IMR-90 (cell line): Measurements from ENCODE around the gene PLEKHB1. TPM values are rescaled to one million over a fixed set of nuclear protein-coding genes. Genes with fewer than 3 reads are reported as not detected.

ENCODE experiments used
- ATAC-seq: fragments of 200-7000 bp; cut with Tn5 transposase; 2 replicates; pipeline ENCODE4 v1.9.1; 2020; ENCODE audit warnings: low read depth, mild to moderate bottlenecking, moderate library complexity
- BruUV-seq: library from RNA; stranded (reverse); fragments of 400-500 nt; replicated peaks from 2 replicates; lab custom pipeline; 2021; lab: Mats Ljungman, UMichigan
- CTCF ChIA-PET: fragments of 300-600 bp; formaldehyde crosslinking; extraction: SDS; loops from one replicate; lab custom pipeline; 2021; ENCODE audit warnings: antibody characterized with exemption; lab: Yijun Ruan, JAX
- POLR2A ChIA-PET: fragments of 300-600 bp; sonication (Branson Sonifier 250); formaldehyde crosslinking; loops from one replicate; lab custom pipeline; 2022; ENCODE audit warnings: antibody characterized with exemption; ENCODE audit not compliant: unreplicated experiment; lab: Charles Lee
- DNase-seq: peaks from one replicate; pipeline ENCODE4 v3.0.0; 2013
- H2AFZ ChIP-seq: replicated peaks from 2 replicates; pipeline ENCODE3; 2013; ENCODE audit warnings: low read length, mild to moderate bottlenecking; ENCODE audit not compliant: poor library complexity
- H2AK5ac ChIP-seq: 2 replicates; pipeline ENCODE4 v1.6.1; 2013; ENCODE audit warnings: low read depth, low read length, inconsistent platforms
- H2AK9ac ChIP-seq: replicated peaks from 2 replicates; pipeline ENCODE3; 2013; ENCODE audit warnings: mild to moderate bottlenecking, low read depth, low read length, moderate library complexity; ENCODE audit not compliant: poor library complexity
- H2BK120ac ChIP-seq: 2 replicates; pipeline ENCODE4 v1.6.1; 2013; ENCODE audit warnings: low read depth, low read length, inconsistent platforms
- H2BK15ac ChIP-seq: 3 replicates; pipeline ENCODE4 v1.6.1; 2013; ENCODE audit warnings: low read depth, low read length, inconsistent platforms
- H2BK20ac ChIP-seq: 2 replicates; pipeline ENCODE4 v1.6.1; 2013; ENCODE audit warnings: low read depth, mild to moderate bottlenecking, inconsistent platforms, low read length, moderate library complexity
- H2BK5ac ChIP-seq: 2 replicates; pipeline ENCODE4 v1.6.1; 2013; ENCODE audit warnings: mild to moderate bottlenecking, low read depth, low read length, inconsistent platforms; ENCODE audit not compliant: poor library complexity, severe bottlenecking
- H3K14ac ChIP-seq: replicated peaks from 2 replicates; pipeline ENCODE4 v1.6.1; 2013; ENCODE audit warnings: low read depth, low read length, inconsistent platforms
- H3K18ac ChIP-seq: 2 replicates; pipeline ENCODE4 v1.6.1; 2013; ENCODE audit warnings: low read depth, low read length, control low read depth
- H3K23ac ChIP-seq: 2 replicates; pipeline ENCODE4 v1.6.1; 2013; ENCODE audit warnings: low read depth, low read length, inconsistent platforms
- H3K27ac ChIP-seq: 2 replicates; pipeline ENCODE4 v1.5.1; 2013; ENCODE audit warnings: mild to moderate bottlenecking, control low read depth, low read length; ENCODE audit not compliant: insufficient read depth
- H3K27me3 ChIP-seq: 2 replicates; pipeline ENCODE4 v1.6.1; 2013; ENCODE audit warnings: low read length; ENCODE audit not compliant: control insufficient read depth, insufficient read depth
- H3K36me3 ChIP-seq: 2 replicates; pipeline ENCODE4 v1.6.1; 2013; ENCODE audit warnings: low read length, mixed read lengths; ENCODE audit not compliant: control insufficient read depth, insufficient read depth
- H3K4ac ChIP-seq: 2 replicates; pipeline ENCODE4 v1.6.1; 2013; ENCODE audit warnings: low read depth, low read length, inconsistent platforms
- H3K4me1 ChIP-seq: 2 replicates; pipeline ENCODE4 v1.6.1; 2013; ENCODE audit warnings: low read length, mixed read lengths; ENCODE audit not compliant: control insufficient read depth, insufficient read depth
- H3K4me2 ChIP-seq: 2 replicates; pipeline ENCODE4 v1.6.1; 2013; ENCODE audit warnings: low read depth, mild to moderate bottlenecking, control low read depth, low read length, moderate library complexity
- H3K4me3 ChIP-seq: 2 replicates; pipeline ENCODE4 v1.5.1; 2013; ENCODE audit warnings: low read depth, mild to moderate bottlenecking, control low read depth, low read length, moderate library complexity; ENCODE audit not compliant: insufficient read depth
- H3K56ac ChIP-seq: 2 replicates; pipeline ENCODE4 v1.6.1; 2013; ENCODE audit warnings: low read length, inconsistent platforms; ENCODE audit not compliant: insufficient read depth; ENCODE audit errors: extremely low read depth
- H3K79me1 ChIP-seq, 2 experiments: 2 replicates each; pipeline ENCODE4 v1.6.1; 2013; ENCODE audit warnings: low read length in 2 of 2, inconsistent platforms in 1 of 2, low read depth in 1 of 2
- H3K9ac ChIP-seq: 2 replicates; pipeline ENCODE4 v1.6.1; 2013; ENCODE audit warnings: low read depth, low read length, control low read depth
- H3K9me1 ChIP-seq: 2 replicates; pipeline ENCODE4 v1.6.1; 2013; ENCODE audit warnings: low read length, inconsistent platforms; ENCODE audit not compliant: insufficient read depth
- H3K9me3 ChIP-seq: 2 replicates; pipeline ENCODE4 v1.6.1; 2013; ENCODE audit warnings: low read length; ENCODE audit not compliant: control insufficient read depth, insufficient read depth
- H4K20me1 ChIP-seq: 2 replicates; pipeline ENCODE4 v1.6.1; 2013; ENCODE audit warnings: low read length, inconsistent platforms; ENCODE audit not compliant: insufficient read depth
- H4K5ac ChIP-seq: 2 replicates; pipeline ENCODE4 v1.6.1; 2013; ENCODE audit warnings: mild to moderate bottlenecking, low read depth, low read length, control low read depth
- H4K8ac ChIP-seq, 2 experiments: 2 replicates each; pipeline ENCODE4 v1.6.1; 2013; ENCODE audit warnings: low read depth in 2 of 2, low read length in 2 of 2, control low read depth in 1 of 2, inconsistent platforms in 1 of 2
- H4K91ac ChIP-seq: 2 replicates; pipeline ENCODE4 v1.6.1; 2013; ENCODE audit warnings: low read depth, low read length, inconsistent platforms; ENCODE audit not compliant: insufficient read depth
- CEBPB ChIP-seq: IDR thresholded peaks from 2 replicates; pipeline ENCODE4 v1.6.1; 2012; ENCODE audit warnings: low read depth, low read length, improper control_type of control experiment
- CHD1 ChIP-seq: IDR thresholded peaks from 2 replicates; pipeline ENCODE4 v1.6.1; 2012; ENCODE audit warnings: low read depth, low read length, improper control_type of control experiment
- CTCF ChIP-seq: conservative IDR thresholded peaks from 2 replicates; pipeline ENCODE4 v1.5.1; 2012; ENCODE audit warnings: mild to moderate bottlenecking, low read depth, low read length, improper control_type of control experiment
- MAZ ChIP-seq: IDR thresholded peaks from 2 replicates; pipeline ENCODE4 v1.6.1; 2012; ENCODE audit warnings: low read depth, mild to moderate bottlenecking, low read length, improper control_type of control experiment, moderate library complexity, borderline replicate concordance
- NFE2L2 ChIP-seq: fragments of 150-350 bp; IDR thresholded peaks from 2 replicates; pipeline ENCODE4 v1.6.1; 2016; ENCODE audit warnings: low read depth, mild to moderate bottlenecking, low read length
- RAD21 ChIP-seq: IDR thresholded peaks from 2 replicates; pipeline ENCODE4 v1.6.1; 2012; ENCODE audit warnings: low read length, improper control_type of control experiment
- USF2 ChIP-seq: fragments of 150-350 bp; IDR thresholded peaks from 2 replicates; pipeline ENCODE4 v1.6.1; 2017; ENCODE audit warnings: mild to moderate bottlenecking, antibody characterized with exemption, low read length, low read depth
- WGBS, 2 experiments: methylation state at CpG; one replicate each; pipeline versions ENCODE4 v1.1.5 to v1.1.7; 2013; ENCODE audit warnings: missing lambda C conversion rate in 2 of 2; ENCODE audit not compliant: insufficient read length in 1 of 2; ENCODE audit errors: extremely low coverage in 2 of 2; 5-methylcytosine and 5-hydroxymethylcytosine counted together
- dilution Hi-C: fragments of 300-500 bp; cut with HindIII; formaldehyde crosslinking; loops from one replicate; pipeline ENCODE4 v1.14.3; 2018; ENCODE audit warnings: low sequenced_read_pairs; ENCODE audit not compliant: unreplicated experiment
- in situ Hi-C: fragments of 300-500 bp; cut with MboI; formaldehyde crosslinking; loops from 3 replicates; pipeline ENCODE4 v1.14.3; 2019; ENCODE audit warnings: low sequenced_read_pairs, inconsistent platforms, mixed read lengths
- intact Hi-C: fragments of 100-400 bp; cut with micrococcal nuclease; formaldehyde crosslinking; loops from 2 replicates; pipeline ENCODE4 v1.10.0; 2022
- polyA plus RNA-seq, 3 experiments: library from polyadenylated mRNA; depleted of rRNA; stranded (reverse); fragments of >200 nt; gene quantifications; 2 replicates each; pipeline ENCODE4 v1.2.3, GENCODE V29; 2012; ENCODE audit warnings: low replicate concordance in 1 of 3
- total RNA-seq: library from RNA; depleted of rRNA; stranded (reverse); fragments of >200 nt; gene quantifications from 2 replicates; pipeline ENCODE4 v1.2.3, GENCODE V29; 2012

The PLEKHB1 gene
- total and polyA plus RNA-seq, 2 of the 4 experiments (the other 2 are of a cell fraction): 0.36 to 0.86 TPM

GRCh38 chr11:73650400-73650799, 4.0 kb downstream of the PLEKHB1 start:
- Histone ChIP-seq H3K27ac (no peak overlapping the region), H3K23ac (no peak overlapping the region), H3K79me1 (no peaks in the 10 kb centered on the region), H2BK20ac (no peak overlapping the region), H3K4me2 (no peak overlapping the region), H3K4me3 (no peak overlapping the region), H4K91ac (no peak overlapping the region), H2AK9ac (no peak overlapping the region), H4K5ac (no peak overlapping the region), H4K20me1 (no peaks in the 10 kb centered on the region), H3K4ac (no peak overlapping the region), H2AK5ac (no peak overlapping the region), H3K4me1 (peaks cover 2% of the 10 kb centered on the region; the same call in 1 of the 2 replicates), H3K36me3 (no peaks in the 10 kb centered on the region), H3K9me3 (no peaks in the 10 kb centered on the region), H2AFZ (no peak overlapping the region), H2BK15ac (no peak overlapping the region), H3K9ac (no peak overlapping the region), H3K56ac (no peak overlapping the region), H3K9me1 (no peaks in the 10 kb centered on the region; the same call in 1 of the 2 replicates), H4K8ac (no peak overlapping the region), H3K14ac (no peak overlapping the region), H2BK5ac (no peak overlapping the region), H3K27me3 (peaks cover 23% of the 10 kb centered on the region), H3K18ac (no peak overlapping the region), H2BK120ac (no peak overlapping the region)
- BruUV-seq: no TSS peak
- WGBS, 2 experiments: 96% methylated on average over 12 of the region's 14 CpGs; no CpG with 5 or more reads in 1 of the 2 experiments
- DNase-seq (no peak), ATAC-seq (no peak)
- TF ChIP-seq CHD1: no peak
- no peak for TF ChIP-seq CEBPB
- TF ChIP-seq CTCF: no peak
- TF ChIP-seq MAZ: no peak
- no peak for TF ChIP-seq USF2
- no peak for TF ChIP-seq NFE2L2
- TF ChIP-seq RAD21: no peak
- CTCF ChIA-PET: no interaction called here
- POLR2A ChIA-PET: no interaction called here
- intact Hi-C loops (no loop called here), in situ Hi-C loops (no loop called here), dilution Hi-C loops (no loop called here)
